PC-3 (cell line): ENCODE data around the gene ADGRL3. TPM values are rescaled to one million over a fixed set of nuclear protein-coding genes. Genes with fewer than 3 reads are reported as not detected.

Experiments
- ATAC-seq: fragments of 200-7000 bp; cut with Tn5 transposase; 2 replicates; pipeline ENCODE4 v1.9.1; 2020; ENCODE audit warnings: mild to moderate bottlenecking, moderate library complexity
- BruUV-seq: library from RNA; stranded (reverse); fragments of 400-500 nt; replicated peaks from 2 replicates; lab custom pipeline; 2021; lab: Mats Ljungman, UMichigan
- CTCF ChIA-PET: fragments of 300-600 bp; sonication (Branson Sonifier 250); formaldehyde crosslinking; loops from one replicate; lab custom pipeline; 2022; ENCODE audit warnings: antibody characterized with exemption; lab: Charles Lee
- POLR2A ChIA-PET: fragments of 300-600 bp; sonication (Branson Sonifier 250); formaldehyde crosslinking; loops from one replicate; lab custom pipeline; 2022; ENCODE audit warnings: antibody characterized with exemption; ENCODE audit not compliant: unreplicated experiment; lab: Charles Lee
- DNase-seq: peaks from one replicate; pipeline ENCODE4 v3.0.0-alpha.2; 2015
- H2AFZ ChIP-seq: fragments of 300-600 bp; sonication (generic); 2 replicates; pipeline ENCODE4 v1.6.0; 2016; ENCODE audit warnings: antibody characterized with exemption, low read length
- H3F3A ChIP-seq: fragments of 300-600 bp; sonication (generic); one replicate; pipeline ENCODE4 v1.6.0; 2017; ENCODE audit warnings: antibody characterized with exemption, low read length, control low read depth, mild to moderate bottlenecking; ENCODE audit not compliant: unreplicated experiment
- H3K27ac ChIP-seq: fragments of 300-600 bp; sonication (generic); 2 replicates; pipeline ENCODE4 v1.5.1; 2016; ENCODE audit warnings: mild to moderate bottlenecking, low read length
- H3K27me3 ChIP-seq: fragments of 300-600 bp; sonication (generic); 2 replicates; pipeline ENCODE4 v1.6.1; 2016; ENCODE audit warnings: low read length, mixed read lengths
- H3K36me3 ChIP-seq: fragments of 300-600 bp; sonication (generic); 2 replicates; pipeline ENCODE4 v1.6.1; 2016; ENCODE audit warnings: low read depth, mixed run types, low read length, mixed read lengths
- H3K4me1 ChIP-seq: fragments of 300-600 bp; sonication (generic); 2 replicates; pipeline ENCODE4 v1.5.1; 2016; ENCODE audit warnings: low read length; ENCODE audit not compliant: insufficient read depth
- H3K4me2 ChIP-seq: fragments of 300-600 bp; sonication (generic); 2 replicates; pipeline ENCODE4 v1.6.0; 2016; ENCODE audit warnings: low read length
- H3K4me3 ChIP-seq: fragments of 300-600 bp; sonication (generic); 2 replicates; pipeline ENCODE4 v1.5.1; 2016; ENCODE audit warnings: mild to moderate bottlenecking, low read length, mixed read lengths
- H3K79me2 ChIP-seq: fragments of 300-600 bp; sonication (generic); 2 replicates; pipeline ENCODE4 v1.6.1; 2017; ENCODE audit warnings: low read length, mixed read lengths
- H3K9ac ChIP-seq: fragments of 300-600 bp; sonication (generic); 2 replicates; pipeline ENCODE4 v1.6.0; 2016; ENCODE audit warnings: mild to moderate bottlenecking, low read length
- H3K9me2 ChIP-seq: fragments of 300-600 bp; sonication (generic); replicated peaks from 2 replicates; pipeline ENCODE4 v1.6.1; 2016; ENCODE audit warnings: mixed run types, low read length, mixed read lengths
- H3K9me3 ChIP-seq: fragments of 300-600 bp; sonication (generic); 2 replicates; pipeline ENCODE4 v1.6.1; 2016; ENCODE audit warnings: low read length, mixed read lengths
- H4K20me1 ChIP-seq: fragments of 300-600 bp; sonication (generic); 2 replicates; pipeline ENCODE4 v1.6.1; 2016; ENCODE audit warnings: low read length, mixed read lengths
- CTCF ChIP-seq: fragments of 300-600 bp; sonication (generic); conservative IDR thresholded peaks from 2 replicates; pipeline ENCODE4 v1.5.1; 2017; ENCODE audit warnings: antibody characterized with exemption, low read depth, mild to moderate bottlenecking, low read length
- EZH2 ChIP-seq: fragments of 300-600 bp; sonication (generic); IDR thresholded peaks from one replicate; pipeline ENCODE4 v1.6.1; 2017; ENCODE audit warnings: antibody characterized with exemption, mild to moderate bottlenecking, low read length; ENCODE audit not compliant: unreplicated experiment
- EZH2phosphoT487 ChIP-seq: fragments of 300-600 bp; sonication (generic); IDR thresholded peaks from 2 replicates; pipeline ENCODE4 v1.6.1; 2018; ENCODE audit warnings: mild to moderate bottlenecking, antibody characterized with exemption, low read length, borderline replicate concordance
- intact Hi-C: fragments of 100-400 bp; cut with micrococcal nuclease; formaldehyde crosslinking; loops from 2 replicates; pipeline ENCODE4 v1.9.0; 2023
- total RNA-seq: library from RNA; depleted of rRNA; stranded (reverse); fragments of >200 nt; gene quantifications from 2 replicates; pipeline ENCODE4 v1.2.3, GENCODE V29; 2014

ADGRL3 gene
- total RNA-seq, 1 experiment from 2014 or later: 0.66 TPM

GRCh38 chr4:61445374-61446063 is 245.4 kb downstream of the ADGRL3 start:
- BruUV-seq: no TSS peak
- no peak for TF ChIP-seq CTCF
- no peak for TF ChIP-seq EZH2
- TF ChIP-seq EZH2phosphoT487: no peak
- POLR2A ChIA-PET: no interaction called here

GRCh38 chr4:61446941-61447340 is 246.8 kb downstream of the ADGRL3 start:
- Histone ChIP-seq H3K79me2 (no peaks in the 10 kb centered on the region), H3K4me3 (no peak overlapping the region), H3K27me3 (no peaks in the 10 kb centered on the region), H3K9me3 (no peaks in the 10 kb centered on the region), H4K20me1 (no peaks in the 10 kb centered on the region), H3K36me3 (no peaks in the 10 kb centered on the region), H2AFZ (no peak overlapping the region), H3K4me1 (peaks cover 31% of the 10 kb centered on the region), H3F3A (no peaks in the 10 kb centered on the region), H3K9ac (no peak overlapping the region), H3K27ac (no peak overlapping the region), H3K9me2 (no peaks in the 10 kb centered on the region), H3K4me2 (no peak overlapping the region)
- no TSS peak for BruUV-seq
- DNase-seq (no peak), ATAC-seq (no peak)
- TF ChIP-seq CTCF (no peak), EZH2phosphoT487 (no peak)
- intact Hi-C loops: no loop called here
- ChIA-PET CTCF (no interaction called here), POLR2A (no interaction called here)

More at GRCh38 chr4:61445374-61446063, 245.4 kb downstream of the ADGRL3 start:
- H3K9me2 ChIP-seq: no peaks in the 10 kb centered on the region
- H3K27me3 ChIP-seq: no peaks in the 10 kb centered on the region
- no peak overlapping the region for H3K4me3 ChIP-seq
- no peak overlapping the region for H3K4me2 ChIP-seq
- no peaks in the 10 kb centered on the region for H3F3A ChIP-seq
- H4K20me1 ChIP-seq: no peaks in the 10 kb centered on the region
- no peak overlapping the region for H3K27ac ChIP-seq
- no peaks in the 10 kb centered on the region for H3K36me3 ChIP-seq
- DNase-seq (no peak), ATAC-seq (no peak; the same call in 1 of the 2 replicates)
- H3K4me1 ChIP-seq: peaks cover 31% of the 10 kb centered on the region
- intact Hi-C loops: no loop called here
- CTCF ChIA-PET: no interaction called here
- H3K9me3 ChIP-seq: no peaks in the 10 kb centered on the region
- no peak overlapping the region for H3K9ac ChIP-seq
- H3K79me2 ChIP-seq: no peaks in the 10 kb centered on the region
- no peak overlapping the region for H2AFZ ChIP-seq

- ChIA-PET POLR2A (no interaction called here), CTCF (no interaction called here)
- BruUV-seq: no TSS peak
- ATAC-seq (no peak), DNase-seq (peak; percentile 25)
- Histone ChIP-seq H3F3A (no peaks in the 10 kb centered on the region), H3K27ac (no peak overlapping the region), H3K4me3 (no peak overlapping the region), H3K9me2 (no peaks in the 10 kb centered on the region), H3K27me3 (no peaks in the 10 kb centered on the region), H3K9me3 (no peaks in the 10 kb centered on the region), H3K36me3 (no peaks in the 10 kb centered on the region), H3K79me2 (no peaks in the 10 kb centered on the region), H3K9ac (no peak overlapping the region), H4K20me1 (no peaks in the 10 kb centered on the region), H3K4me2 (peak overlapping the region; percentile 10; the same call in 1 of the 2 replicates), H2AFZ (no peak overlapping the region), H3K4me1 (peaks cover 30% of the 10 kb centered on the region)
- intact Hi-C loops: no loop called here
- TF ChIP-seq EZH2 (no peak), CTCF (no peak), EZH2phosphoT487 (no peak)
Observed at GRCh38 chr4:61447918-61448317, 247.8 kb downstream of the ADGRL3 start.
